Ovary (tissue), 3 donors: ENCODE measurements around the gene CEP152.

ENCODE experiments used
- POLR2A ChIP-seq: fragments of 450-650 bp; IDR thresholded peaks from one replicate; pipeline ENCODE4 v1.6.1; 2017; ENCODE audit warnings: antibody characterized with exemption, mild to moderate bottlenecking, moderate library complexity
- TF ChIP-seq, protein P1 (sequence below), 3 donors: fragments of 450-650 bp in 2 of 3; fragments of 200-600 bp in 1 of 3; IDR thresholded peaks; one replicate each; pipeline versions ENCODE4 v1.5.1 to v1.8.0; 2016 to 2022; ENCODE audit warnings: antibody characterized with exemption in 3 of 3, mild to moderate bottlenecking in 1 of 3
- donor health status: DM: no; HTN: no; CAD: no.

- TF ChIP-seq, protein P1, sequence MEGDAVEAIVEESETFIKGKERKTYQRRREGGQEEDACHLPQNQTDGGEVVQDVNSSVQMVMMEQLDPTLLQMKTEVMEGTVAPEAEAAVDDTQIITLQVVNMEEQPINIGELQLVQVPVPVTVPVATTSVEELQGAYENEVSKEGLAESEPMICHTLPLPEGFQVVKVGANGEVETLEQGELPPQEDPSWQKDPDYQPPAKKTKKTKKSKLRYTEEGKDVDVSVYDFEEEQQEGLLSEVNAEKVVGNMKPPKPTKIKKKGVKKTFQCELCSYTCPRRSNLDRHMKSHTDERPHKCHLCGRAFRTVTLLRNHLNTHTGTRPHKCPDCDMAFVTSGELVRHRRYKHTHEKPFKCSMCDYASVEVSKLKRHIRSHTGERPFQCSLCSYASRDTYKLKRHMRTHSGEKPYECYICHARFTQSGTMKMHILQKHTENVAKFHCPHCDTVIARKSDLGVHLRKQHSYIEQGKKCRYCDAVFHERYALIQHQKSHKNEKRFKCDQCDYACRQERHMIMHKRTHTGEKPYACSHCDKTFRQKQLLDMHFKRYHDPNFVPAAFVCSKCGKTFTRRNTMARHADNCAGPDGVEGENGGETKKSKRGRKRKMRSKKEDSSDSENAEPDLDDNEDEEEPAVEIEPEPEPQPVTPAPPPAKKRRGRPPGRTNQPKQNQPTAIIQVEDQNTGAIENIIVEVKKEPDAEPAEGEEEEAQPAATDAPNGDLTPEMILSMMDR (IDR thresholded peaks at IDR 0.05), result no peak
- no peak for TF ChIP-seq POLR2A
These were observed 56.9 kb downstream of the CEP152 start for GRCh38 chr15:48754011-48754410.
